ENCODE results near the gene OR6Q1.

- TF ChIP-seq CTCF (IDR thresholded peaks at IDR 0.05 in 4 of 5, conservative IDR thresholded peaks at IDR 0.05 in 1 of 5) = no peak
- no peak for TF ChIP-seq POLR2A (IDR thresholded peaks at IDR 0.05)
Observed at GRCh38 chr11:58024601-58025091, 6.1 kb upstream of the OR6Q1 start.

All from gastrocnemius medialis (tissue), 4 donors.